ENCODE data around the gene WDR5.

WDR5 gene

DNA sequence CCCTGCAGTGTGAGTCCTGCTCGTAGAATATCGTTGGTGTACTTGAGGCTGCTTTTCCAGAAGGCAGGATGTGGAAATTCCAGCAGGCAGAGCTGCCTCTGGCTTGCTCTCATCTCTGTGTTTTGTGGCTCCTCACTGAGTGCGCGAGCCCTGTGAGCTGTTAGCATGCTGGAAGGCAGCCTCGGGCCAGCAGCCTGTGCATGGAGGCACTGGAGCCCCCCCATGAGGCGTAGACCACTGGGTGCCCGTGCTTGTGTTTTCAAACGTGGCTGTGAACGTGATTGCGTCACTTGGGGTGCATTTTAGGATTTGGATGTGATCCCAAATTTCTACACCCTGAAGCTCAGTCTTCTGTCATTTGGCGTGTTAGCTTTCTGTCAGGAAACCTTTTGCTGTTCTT lies 3.2 kb downstream of the WDR5 start:
- no peak for DNase-seq (ENCODE audit: low spot score)
- in situ Hi-C loops (cut with MboI; ENCODE audit: low pct_unique_long_range_greater_than_20kb, low sequenced_read_pairs, unreplicated experiment): no loop called here
- TF ChIP-seq, protein P1, sequence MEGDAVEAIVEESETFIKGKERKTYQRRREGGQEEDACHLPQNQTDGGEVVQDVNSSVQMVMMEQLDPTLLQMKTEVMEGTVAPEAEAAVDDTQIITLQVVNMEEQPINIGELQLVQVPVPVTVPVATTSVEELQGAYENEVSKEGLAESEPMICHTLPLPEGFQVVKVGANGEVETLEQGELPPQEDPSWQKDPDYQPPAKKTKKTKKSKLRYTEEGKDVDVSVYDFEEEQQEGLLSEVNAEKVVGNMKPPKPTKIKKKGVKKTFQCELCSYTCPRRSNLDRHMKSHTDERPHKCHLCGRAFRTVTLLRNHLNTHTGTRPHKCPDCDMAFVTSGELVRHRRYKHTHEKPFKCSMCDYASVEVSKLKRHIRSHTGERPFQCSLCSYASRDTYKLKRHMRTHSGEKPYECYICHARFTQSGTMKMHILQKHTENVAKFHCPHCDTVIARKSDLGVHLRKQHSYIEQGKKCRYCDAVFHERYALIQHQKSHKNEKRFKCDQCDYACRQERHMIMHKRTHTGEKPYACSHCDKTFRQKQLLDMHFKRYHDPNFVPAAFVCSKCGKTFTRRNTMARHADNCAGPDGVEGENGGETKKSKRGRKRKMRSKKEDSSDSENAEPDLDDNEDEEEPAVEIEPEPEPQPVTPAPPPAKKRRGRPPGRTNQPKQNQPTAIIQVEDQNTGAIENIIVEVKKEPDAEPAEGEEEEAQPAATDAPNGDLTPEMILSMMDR (IDR thresholded peaks at IDR 0.05; ENCODE audit: extremely low read depth, insufficient read depth, missing control alignments): no peak

DNA sequence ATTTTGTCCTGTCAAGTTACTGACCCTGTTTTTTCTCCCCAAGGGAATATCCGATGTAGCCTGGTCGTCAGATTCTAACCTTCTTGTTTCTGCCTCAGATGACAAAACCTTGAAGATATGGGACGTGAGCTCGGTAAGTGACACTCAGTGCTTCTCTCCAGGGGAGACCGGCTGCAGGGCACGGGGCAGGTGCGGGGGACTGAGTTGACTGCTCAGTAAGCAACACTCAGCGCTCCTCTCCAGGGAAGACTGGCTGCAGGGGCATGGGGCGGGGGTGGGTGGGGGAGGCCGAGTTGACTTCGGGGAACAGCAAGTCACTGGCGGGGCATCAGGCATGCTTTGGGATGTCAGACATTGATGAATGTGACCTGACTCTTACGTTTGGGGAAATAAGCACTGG lies 6.0 kb downstream of the WDR5 start:
- no peak for DNase-seq (ENCODE audit: low spot score)
- in situ Hi-C loops (cut with MboI; ENCODE audit: low pct_unique_long_range_greater_than_20kb, low sequenced_read_pairs, unreplicated experiment): no loop called here
- TF ChIP-seq, protein P1 (IDR thresholded peaks at IDR 0.05; ENCODE audit: extremely low read depth, insufficient read depth, missing control alignments): no peak

DNA sequence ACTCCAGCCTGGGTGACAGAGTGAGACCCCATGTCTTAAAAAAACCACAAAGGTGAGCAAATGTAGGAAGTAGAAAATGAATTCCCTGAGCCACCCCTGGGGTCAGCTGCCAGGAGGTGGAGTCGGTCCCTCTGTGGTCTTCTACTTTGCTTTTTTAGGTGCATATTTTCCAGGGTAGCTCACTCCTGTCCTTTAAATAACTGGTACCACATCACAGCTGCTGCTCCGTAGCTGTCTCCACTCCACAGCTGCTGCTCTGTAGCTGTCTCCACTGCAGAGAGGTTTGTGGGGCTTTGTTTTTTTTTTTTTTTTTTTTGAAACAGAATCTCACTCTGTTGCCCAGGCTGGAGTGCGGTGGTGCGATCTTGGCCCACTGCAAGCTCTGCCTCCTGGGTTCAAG lies 8.9 kb downstream of the WDR5 start:
- TF ChIP-seq, protein P1 (IDR thresholded peaks at IDR 0.05; ENCODE audit: extremely low read depth, insufficient read depth, missing control alignments): no peak
- no peak for DNase-seq (ENCODE audit: low spot score)
- in situ Hi-C loops (cut with MboI; ENCODE audit: low pct_unique_long_range_greater_than_20kb, low sequenced_read_pairs, unreplicated experiment): no loop called here

DNA sequence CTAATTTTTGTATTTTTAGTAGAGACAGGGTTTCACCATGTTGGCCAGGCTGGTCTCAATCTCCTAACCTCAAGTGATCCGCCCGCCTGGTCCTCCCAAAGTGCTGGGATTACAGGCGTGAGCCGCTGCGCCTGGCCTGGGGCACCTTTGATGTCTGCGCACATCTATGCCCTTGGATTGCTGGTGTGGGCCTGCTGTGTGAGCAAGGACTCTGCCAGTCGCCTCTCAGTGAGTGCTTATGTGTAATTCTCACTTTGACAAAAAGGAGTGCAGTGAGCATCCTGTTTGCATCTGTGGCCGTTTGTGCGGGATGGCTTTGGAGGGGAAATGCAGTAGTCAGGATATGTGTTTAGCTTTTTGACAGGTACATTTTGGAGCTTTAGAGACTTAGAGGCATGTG lies 9.4 kb downstream of the WDR5 start:
- DNase-seq (ENCODE audit: low spot score): no peak
- in situ Hi-C loops (cut with MboI; ENCODE audit: low pct_unique_long_range_greater_than_20kb, low sequenced_read_pairs, unreplicated experiment): no loop called here
- TF ChIP-seq, protein P1 (IDR thresholded peaks at IDR 0.05; ENCODE audit: extremely low read depth, insufficient read depth, missing control alignments): no peak

DNA sequence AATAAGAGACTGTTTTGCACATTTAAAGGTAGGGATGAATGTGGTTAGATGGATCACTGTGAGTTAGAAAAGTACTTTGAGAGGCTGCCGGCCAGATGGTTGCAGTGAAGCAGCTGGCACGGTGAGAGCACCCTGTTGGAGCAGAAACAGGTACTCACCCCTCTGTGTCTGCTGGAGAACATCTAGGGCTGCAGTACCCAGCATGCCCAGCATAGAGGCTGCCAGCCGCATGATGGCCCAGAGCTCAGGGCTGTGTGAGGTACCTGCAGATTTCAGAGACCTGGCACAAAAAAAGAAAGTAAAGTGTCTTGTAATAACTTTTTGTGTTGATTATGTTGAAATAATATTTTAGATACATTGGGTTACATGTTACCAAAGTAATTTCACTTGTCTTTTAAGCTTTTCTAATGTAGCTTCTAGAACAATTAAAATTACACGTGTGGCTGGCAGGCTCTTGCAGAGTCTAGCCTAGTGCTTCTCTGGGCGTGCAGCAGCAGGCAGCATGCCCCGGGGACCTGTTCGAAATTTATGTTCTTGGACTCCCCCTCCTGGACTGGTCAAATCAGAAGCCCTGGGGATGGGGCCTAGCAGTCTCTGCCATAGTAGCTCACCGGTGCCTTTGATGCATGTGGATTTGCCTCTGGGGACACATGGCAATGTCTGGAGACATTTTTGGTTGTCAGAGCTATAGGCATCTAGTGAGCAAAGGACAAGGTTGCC lies 11.1 kb downstream of the WDR5 start:
- TF ChIP-seq, protein P1 (IDR thresholded peaks at IDR 0.05; ENCODE audit: extremely low read depth, insufficient read depth, missing control alignments): no peak
- in situ Hi-C loops (cut with MboI; ENCODE audit: low pct_unique_long_range_greater_than_20kb, low sequenced_read_pairs, unreplicated experiment): no loop called here
- DNase-seq (ENCODE audit: low spot score): no peak

DNA sequence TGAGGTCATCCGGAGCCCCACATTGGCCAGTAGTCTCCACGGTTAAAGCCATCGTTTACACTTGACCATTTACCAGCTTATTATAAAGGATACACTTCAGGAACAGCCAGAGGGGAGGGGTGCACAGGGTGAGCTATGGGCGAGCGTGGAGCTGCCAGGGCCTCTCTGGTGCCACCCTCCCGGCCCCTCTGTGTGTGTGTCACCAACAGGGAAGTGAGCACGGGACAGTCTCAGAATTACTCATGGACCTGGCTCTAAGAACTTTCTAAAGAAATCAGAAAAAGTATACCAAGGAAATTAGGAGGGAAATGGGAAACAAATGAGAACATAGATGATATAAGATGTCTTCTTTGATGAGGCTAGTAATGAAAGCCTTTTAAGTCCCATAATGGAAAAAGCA lies 13.5 kb downstream of the WDR5 start:
- no peak for DNase-seq (ENCODE audit: low spot score)
- in situ Hi-C loops (cut with MboI; ENCODE audit: low pct_unique_long_range_greater_than_20kb, low sequenced_read_pairs, unreplicated experiment): no loop called here
- TF ChIP-seq, protein P1 (IDR thresholded peaks at IDR 0.05; ENCODE audit: extremely low read depth, insufficient read depth, missing control alignments): no peak

All from GM13977 (cell line).